ENCODE data around the gene NCS1. TPM values are rescaled to one million over a fixed set of nuclear protein-coding genes. Genes with fewer than 3 reads are reported as not detected.

NCS1 gene
- 10 to 100 TPM; 23.8 to 27.5 (median 24.1) TPM for total RNA-seq

DNA sequence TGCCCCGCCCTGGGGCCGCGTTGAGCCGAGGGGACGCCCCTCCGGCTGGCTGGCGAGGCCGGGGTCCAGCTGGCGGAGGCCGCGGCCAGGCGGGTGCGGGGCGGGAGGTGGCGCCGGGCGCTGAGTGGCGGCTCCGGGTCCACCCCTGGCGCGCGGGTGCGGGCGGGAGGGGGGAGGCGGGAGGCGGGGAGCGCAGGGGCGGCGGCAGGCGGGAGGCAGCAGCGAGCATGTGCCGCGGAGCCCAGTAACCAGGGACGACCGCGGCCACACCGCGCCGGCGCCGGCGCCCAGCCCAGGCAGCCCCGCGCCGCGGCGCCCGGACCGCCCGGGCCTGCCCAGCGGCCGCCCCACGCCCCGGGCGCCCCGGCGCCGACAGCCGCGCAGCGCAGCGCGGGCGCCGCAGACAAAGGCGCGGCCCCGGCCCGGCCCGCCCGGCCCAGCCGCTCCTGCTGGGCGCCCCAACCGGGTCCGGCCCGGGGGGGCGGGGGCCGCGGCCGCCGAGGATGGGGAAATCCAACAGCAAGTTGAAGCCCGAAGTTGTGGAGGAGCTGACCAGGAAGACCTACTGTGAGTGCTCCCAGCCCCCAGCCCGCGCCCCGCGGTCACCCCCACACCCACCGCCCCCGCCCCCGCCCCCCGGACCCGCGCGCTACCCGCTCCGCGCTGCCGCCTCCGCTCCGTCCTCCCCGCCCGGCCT, at the start of gene NCS1:
TSS of gene NCS1 (plus strand) at position 244 of the 697 bp plus-strand sequence. CDS start at position 504, 260 bp downstream.
- peak within 1 kb of the TSS; percentile 78 for H3K4me3 Mint-ChIP-seq
- peaks cover 2% of the 10 kb centered on the region for H3K4me1 Mint-ChIP-seq (ENCODE audit: low read depth)
- no peaks in the 10 kb centered on the region for H3K9me3 Mint-ChIP-seq
- no peaks in the 10 kb centered on the region for H3K36me3 Mint-ChIP-seq (ENCODE audit: insufficient read depth)
- H3K27me3 Mint-ChIP-seq (ENCODE audit: low read depth), result peaks cover 18% of the 10 kb centered on the region
- ATAC-seq, result peak; percentile 76
- DNase-seq, result peak; percentile 58

DNA sequence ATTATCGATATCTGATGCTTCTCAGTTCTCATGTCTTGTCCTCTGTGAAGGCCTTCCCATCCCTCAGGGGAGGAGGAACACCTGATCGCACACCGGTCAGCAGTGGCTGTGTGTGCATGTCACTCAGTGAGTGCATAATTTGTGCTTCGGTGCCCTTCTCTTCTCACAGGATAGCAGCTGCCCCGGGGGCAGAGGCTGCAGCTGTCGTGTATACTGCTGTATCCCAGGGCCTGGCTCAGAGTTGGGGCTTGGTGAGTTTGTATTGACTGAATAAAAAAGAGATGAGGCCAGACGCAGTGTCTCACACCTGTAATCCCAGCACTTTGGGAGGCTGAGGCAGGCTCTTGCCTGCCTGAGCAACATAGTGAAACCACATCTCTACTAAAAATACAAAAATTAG, 49.7 kb upstream of the NCS1 start:
- DNase-seq, result no peak
- H3K4me1 Mint-ChIP-seq (ENCODE audit: low read depth), result peaks cover 16% of the 10 kb centered on the region
- no peaks in the 10 kb centered on the region for H3K9me3 Mint-ChIP-seq
- H3K27me3 Mint-ChIP-seq (ENCODE audit: low read depth), result no peaks in the 10 kb centered on the region
- no peak overlapping the region for H3K4me3 Mint-ChIP-seq
- ATAC-seq, result no peak
- peaks cover 12% of the 10 kb centered on the region for H3K36me3 Mint-ChIP-seq (ENCODE audit: insufficient read depth)

DNA sequence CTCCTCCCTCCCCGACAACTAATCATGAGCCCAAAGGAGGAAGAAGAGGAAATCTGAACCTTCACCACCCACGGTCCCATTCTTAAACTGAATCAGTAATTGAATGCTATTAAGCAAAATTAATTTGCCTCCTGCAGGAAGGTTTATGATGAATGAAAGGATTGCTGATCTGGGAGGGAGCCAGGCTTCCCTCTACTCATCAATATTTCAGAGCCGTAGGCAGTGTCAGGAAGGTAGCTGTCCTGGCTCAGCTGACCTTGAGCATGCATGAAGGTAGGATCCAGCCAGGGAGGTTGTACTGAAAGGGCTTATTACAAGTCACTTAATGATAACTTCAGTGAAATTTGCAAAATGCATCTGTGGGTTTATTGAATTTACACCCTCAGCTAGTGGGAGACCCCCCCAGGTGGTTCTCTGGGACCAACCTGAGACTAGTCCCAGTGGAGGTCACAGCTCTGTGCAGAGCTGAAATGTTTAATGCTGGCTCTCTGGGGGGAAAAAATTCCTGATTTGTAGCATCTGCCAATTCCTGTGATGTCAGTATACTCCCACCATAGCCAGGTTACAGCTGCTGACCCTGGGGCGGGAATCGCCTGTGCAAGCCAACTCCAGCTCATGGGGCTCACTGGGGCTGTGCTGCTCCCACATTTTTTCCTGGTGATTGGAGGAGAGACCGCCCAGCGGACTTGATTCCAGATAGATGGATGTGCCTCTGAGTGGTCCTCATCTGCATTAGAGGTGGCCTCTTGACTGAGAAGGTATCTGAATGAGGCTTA, 47.9 kb upstream of the NCS1 start:
- DNase-seq (no peak), ATAC-seq (no peak)
- H3K27me3 Mint-ChIP-seq (ENCODE audit: low read depth), result no peaks in the 10 kb centered on the region
- H3K4me1 Mint-ChIP-seq (ENCODE audit: low read depth), result peaks cover 33% of the 10 kb centered on the region
- H3K9me3 Mint-ChIP-seq, result no peaks in the 10 kb centered on the region
- peaks cover 20% of the 10 kb centered on the region for H3K36me3 Mint-ChIP-seq (ENCODE audit: insufficient read depth)
- H3K4me3 Mint-ChIP-seq, result no peak overlapping the region

DNA sequence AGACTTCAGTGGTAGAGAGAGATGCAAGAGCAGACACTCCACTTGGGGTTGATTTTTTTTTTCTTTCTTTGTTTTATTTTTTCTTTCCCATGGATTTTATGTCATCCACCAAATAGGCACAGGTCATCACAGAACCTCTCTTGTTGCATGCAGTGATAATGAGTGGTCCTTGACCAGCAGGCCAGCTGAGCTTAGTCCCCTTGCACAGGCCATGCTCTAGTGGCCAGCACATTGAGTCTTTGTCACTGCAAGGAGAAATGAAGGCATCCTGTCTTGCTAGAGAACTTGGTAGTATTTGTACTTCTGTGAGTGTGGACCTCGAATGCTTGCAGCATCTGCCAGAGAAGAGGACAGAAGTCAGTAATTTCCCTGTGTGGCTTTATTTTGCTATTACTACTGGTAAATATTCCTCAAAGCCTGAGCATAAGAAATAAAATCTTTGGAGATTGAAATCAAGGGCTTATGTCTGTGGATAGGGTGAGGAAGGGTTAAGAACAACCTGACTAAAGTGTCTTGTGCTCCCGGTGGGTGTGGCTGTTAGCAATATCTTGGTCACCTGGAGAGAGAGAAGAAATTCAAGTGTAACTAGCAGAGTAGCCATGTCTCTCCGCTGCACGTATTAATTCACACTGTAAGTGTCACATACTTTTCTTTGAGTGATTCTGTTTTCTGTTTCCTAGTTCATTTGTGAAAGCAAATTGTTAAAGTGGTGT, 45.3 kb upstream of the NCS1 start:
- Mint-ChIP-seq H3K27me3 (ENCODE audit: low read depth) (no peaks in the 10 kb centered on the region), H3K9me3 (no peaks in the 10 kb centered on the region), H3K4me1 (ENCODE audit: low read depth) (peaks cover 52% of the 10 kb centered on the region), H3K4me3 (no peak overlapping the region), H3K36me3 (ENCODE audit: insufficient read depth) (peaks cover 30% of the 10 kb centered on the region)
- ATAC-seq (no peak), DNase-seq (no peak)

DNA sequence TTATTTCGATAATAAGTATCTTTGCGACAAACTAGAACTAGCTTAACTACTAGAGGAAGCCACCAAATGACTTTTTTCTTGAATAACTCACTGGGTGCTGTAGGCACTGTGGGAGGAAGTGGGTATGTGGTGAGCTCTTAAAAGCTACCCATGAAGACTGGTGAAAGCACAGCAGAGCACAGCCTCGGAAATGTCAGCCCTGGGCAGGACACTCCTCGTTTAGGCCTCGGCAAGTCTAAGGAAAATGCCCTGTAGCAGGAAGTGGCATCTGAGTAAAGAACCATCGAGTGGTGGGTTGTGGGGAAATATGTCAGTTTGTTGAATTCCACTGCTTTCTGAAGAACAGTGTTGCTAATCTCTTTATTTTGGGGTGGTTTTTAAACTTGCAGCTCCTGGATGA, 44.0 kb upstream of the NCS1 start:
- Mint-ChIP-seq H3K4me1 (ENCODE audit: low read depth) (peaks cover 62% of the 10 kb centered on the region), H3K9me3 (no peaks in the 10 kb centered on the region), H3K27me3 (ENCODE audit: low read depth) (no peaks in the 10 kb centered on the region), H3K4me3 (peak overlapping the region; percentile 83), H3K36me3 (ENCODE audit: insufficient read depth) (peaks cover 33% of the 10 kb centered on the region)
- ATAC-seq (peak; percentile 82), DNase-seq (peak; percentile 73)

DNA sequence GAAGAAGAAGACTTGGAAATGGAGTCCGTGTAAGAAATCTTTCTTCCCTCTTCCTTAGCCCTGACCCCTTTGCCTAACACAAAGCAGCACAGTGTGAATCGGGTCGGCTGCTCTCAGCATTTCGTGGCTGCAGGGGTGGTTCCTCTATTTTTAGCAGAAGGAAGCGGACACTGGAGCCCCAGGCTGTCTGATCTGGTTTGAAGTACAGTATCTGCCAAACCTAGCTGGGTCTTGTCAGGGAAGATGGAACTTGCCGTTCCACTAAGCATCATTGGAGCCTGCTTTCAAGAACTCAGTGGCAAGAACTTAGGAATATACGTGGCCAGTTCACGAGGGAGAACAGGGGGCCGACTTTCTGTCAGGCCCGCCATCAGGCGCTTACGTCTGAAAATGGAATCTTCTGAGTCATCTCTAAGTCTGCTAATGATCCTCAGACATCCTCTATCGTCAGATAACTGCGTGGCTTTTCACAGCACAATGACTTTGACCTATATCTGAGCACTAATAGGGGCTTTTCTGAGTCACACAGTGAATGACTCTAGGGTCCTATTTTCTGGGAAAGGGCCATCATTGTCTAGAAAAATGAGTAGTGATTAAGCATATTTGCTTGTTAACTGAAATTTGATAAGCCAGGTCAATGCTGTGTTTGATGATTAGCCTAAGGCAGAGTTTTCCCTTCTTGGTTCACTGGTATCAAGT, 43.3 kb upstream of the NCS1 start:
- DNase-seq (peak; percentile 55), ATAC-seq (peak; percentile 84 to 86)
- H3K9me3 Mint-ChIP-seq, result no peaks in the 10 kb centered on the region
- peaks cover 62% of the 10 kb centered on the region for H3K4me1 Mint-ChIP-seq (ENCODE audit: low read depth)
- peaks cover 33% of the 10 kb centered on the region for H3K36me3 Mint-ChIP-seq (ENCODE audit: insufficient read depth)
- peak overlapping the region; percentile 83 for H3K4me3 Mint-ChIP-seq
- H3K27me3 Mint-ChIP-seq (ENCODE audit: low read depth), result no peaks in the 10 kb centered on the region

DNA sequence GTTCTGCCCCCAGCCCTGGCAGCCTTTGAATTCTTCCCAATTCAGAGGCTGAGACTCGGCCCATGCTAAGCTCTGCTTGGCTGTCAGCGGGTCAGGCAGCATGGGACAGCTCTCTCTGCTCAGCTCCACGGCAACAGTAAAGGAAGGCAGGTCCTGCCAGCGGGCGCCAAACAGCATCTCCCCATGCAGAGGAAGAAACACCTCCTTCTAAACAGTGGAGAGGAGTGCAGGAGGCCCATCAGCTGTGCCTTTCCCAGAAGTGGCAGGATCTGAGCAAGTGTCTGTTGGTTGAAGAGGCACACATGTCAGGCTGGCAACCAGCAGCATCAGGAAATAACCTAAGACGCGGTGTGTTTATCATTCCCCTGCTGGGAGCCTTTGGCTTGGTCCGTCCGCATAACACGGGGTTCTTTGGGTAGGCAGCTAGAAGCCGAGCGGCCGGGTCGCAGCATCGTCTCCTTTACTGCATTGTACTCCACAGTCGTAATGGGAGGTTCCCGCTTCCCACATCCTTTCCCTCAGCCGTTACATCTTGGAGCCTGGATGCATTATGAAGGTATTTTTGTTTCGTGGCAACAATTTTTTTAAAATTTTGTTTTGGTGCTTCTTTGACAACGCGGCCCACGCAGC, 42.7 kb upstream of the NCS1 start:
- ATAC-seq (no peak), DNase-seq (peak; percentile 35)
- H3K4me3 Mint-ChIP-seq, result peak overlapping the region; percentile 83
- peaks cover 62% of the 10 kb centered on the region for H3K4me1 Mint-ChIP-seq (ENCODE audit: low read depth)
- H3K36me3 Mint-ChIP-seq (ENCODE audit: insufficient read depth), result peaks cover 33% of the 10 kb centered on the region
- H3K27me3 Mint-ChIP-seq (ENCODE audit: low read depth), result no peaks in the 10 kb centered on the region
- no peaks in the 10 kb centered on the region for H3K9me3 Mint-ChIP-seq

DNA sequence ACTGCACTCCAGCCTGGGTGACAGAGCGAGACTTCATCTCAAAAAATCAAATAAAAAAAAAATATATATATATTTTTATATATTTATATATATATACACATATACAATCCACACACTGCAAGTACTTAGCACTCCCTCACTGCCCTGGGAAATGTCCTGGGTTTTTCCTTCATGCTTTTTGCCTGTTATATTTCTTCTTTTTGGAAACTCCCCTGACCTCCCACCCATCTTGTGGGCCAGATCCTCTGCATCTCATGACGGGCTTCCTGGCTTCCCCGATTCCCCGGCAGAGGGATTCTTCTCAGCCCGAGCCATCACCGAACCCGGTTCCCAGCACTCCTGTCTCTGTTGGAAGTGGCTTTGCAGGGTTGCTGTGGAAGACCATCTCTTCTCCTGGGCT, 39.5 kb upstream of the NCS1 start:
- H3K27me3 Mint-ChIP-seq (ENCODE audit: low read depth), result no peaks in the 10 kb centered on the region
- DNase-seq, result no peak
- no peak for ATAC-seq
- H3K36me3 Mint-ChIP-seq (ENCODE audit: insufficient read depth), result peaks cover 42% of the 10 kb centered on the region
- H3K9me3 Mint-ChIP-seq, result no peaks in the 10 kb centered on the region
- H3K4me3 Mint-ChIP-seq, result no peak overlapping the region
- peaks cover 58% of the 10 kb centered on the region for H3K4me1 Mint-ChIP-seq (ENCODE audit: low read depth)

DNA sequence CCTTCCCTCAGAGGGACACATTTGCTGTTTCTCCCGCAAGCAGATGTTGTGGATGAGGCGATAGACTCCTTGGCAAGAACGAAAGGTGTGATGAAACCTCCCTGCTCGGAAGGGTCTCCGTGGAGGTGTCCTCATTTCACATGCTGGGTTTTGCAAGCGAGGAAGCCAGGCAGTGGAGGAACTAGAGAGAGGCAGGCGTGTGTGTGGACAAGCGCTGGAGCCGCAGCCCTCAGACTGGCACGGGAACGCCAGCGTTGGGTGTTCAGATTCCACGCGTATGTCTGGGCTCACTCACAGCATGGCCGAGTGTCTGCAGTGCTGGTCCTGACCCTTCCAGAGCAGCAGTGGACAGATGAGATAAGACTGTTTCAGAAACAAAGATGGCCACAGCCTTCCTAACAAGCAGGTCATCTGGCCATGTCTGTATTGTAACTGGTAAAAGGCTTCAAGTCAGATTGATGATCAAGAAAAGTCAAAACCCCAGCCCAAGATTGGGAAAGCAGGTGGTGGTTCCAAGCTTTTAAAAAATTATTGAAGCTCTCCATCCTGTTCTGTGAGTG, 35.0 kb upstream of the NCS1 start:
- Mint-ChIP-seq H3K27me3 (ENCODE audit: low read depth) (no peaks in the 10 kb centered on the region), H3K36me3 (ENCODE audit: insufficient read depth) (peaks cover 20% of the 10 kb centered on the region), H3K9me3 (no peaks in the 10 kb centered on the region), H3K4me1 (ENCODE audit: low read depth) (peaks cover 44% of the 10 kb centered on the region), H3K4me3 (no peak overlapping the region)
- DNase-seq (no peak), ATAC-seq (no peak)

DNA sequence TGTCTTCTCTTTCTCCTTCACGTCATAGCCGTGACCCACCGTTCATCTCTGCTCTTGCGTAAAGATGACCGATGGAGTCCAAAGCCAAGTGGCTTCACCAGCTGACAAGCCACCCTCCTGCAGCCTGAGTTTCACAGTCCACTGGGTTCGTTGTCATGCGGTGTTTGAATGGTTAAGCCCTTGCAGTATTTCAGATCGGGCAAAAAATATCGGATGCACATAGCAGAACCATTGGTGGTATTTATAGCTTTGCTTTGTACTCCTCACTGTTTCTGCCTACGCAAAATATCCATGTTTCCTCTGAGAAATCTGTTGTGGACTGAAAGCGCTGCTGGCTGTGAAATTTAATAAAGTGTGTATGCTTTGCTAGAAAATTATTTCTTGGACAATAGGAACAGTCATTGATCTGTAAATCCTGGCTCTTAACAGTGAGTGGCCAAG, 34.5 kb upstream of the NCS1 start:
- Mint-ChIP-seq H3K9me3 (no peaks in the 10 kb centered on the region), H3K4me1 (ENCODE audit: low read depth) (peaks cover 43% of the 10 kb centered on the region), H3K36me3 (ENCODE audit: insufficient read depth) (peaks cover 20% of the 10 kb centered on the region), H3K27me3 (ENCODE audit: low read depth) (no peaks in the 10 kb centered on the region), H3K4me3 (no peak overlapping the region)
- DNase-seq, result no peak
- ATAC-seq, result no peak

DNA sequence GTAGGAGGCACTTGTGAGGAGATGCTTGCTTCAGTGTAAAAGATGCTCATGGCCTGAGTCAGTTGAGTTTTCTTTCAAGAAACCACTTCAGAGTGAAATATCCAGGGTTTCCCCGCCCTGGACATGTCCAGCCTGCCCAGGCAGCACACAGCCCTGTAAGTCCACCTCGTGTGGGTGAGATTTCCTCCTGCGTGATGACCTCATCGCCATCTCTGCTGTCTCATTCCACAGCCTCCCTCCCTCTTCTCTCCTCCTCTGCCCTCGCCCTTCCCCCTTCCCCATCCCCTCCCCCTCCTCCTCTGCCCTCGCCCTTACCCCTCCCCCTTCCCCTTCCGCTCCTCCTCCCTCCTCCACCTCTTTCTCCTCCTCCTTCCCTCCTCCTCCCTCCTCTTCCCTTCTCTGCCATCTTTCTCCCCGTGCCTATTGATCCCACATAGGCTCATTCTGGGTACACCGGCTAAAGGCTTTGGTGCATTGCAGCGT, 34.0 kb upstream of the NCS1 start:
- ATAC-seq, result no peak
- H3K9me3 Mint-ChIP-seq, result no peaks in the 10 kb centered on the region
- no peak for DNase-seq

DNA sequence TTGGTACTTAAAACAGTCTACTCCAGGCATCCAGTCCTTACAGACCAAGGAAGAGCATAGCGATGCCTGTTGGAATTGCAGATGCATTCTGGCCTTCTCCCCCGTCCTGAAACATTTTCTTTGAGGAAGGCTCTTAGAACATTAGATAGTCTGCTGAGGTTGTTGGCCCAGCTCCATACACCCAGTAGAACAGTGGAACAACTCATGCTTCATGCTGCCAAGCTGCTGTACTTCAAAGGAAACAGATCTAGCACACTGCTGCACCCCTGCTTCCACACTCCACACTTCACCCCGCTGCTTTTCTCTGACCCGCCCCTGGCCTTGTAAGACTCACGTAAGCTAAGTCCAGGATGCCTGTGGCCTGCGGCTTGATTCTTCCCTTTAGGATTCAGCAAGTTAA, 33.4 kb upstream of the NCS1 start:
- H3K4me3 Mint-ChIP-seq, result no peak overlapping the region
- peaks cover 14% of the 10 kb centered on the region for H3K36me3 Mint-ChIP-seq (ENCODE audit: insufficient read depth)
- H3K9me3 Mint-ChIP-seq, result no peaks in the 10 kb centered on the region
- no peak for DNase-seq
- H3K4me1 Mint-ChIP-seq (ENCODE audit: low read depth), result peaks cover 40% of the 10 kb centered on the region
- ATAC-seq, result peak in 1 of 2 donors; percentile 40
- H3K27me3 Mint-ChIP-seq (ENCODE audit: low read depth), result peaks cover 2% of the 10 kb centered on the region

More for the DNA sequence above, 34.0 kb upstream of the NCS1 start:
- Mint-ChIP-seq H3K4me1 (ENCODE audit: low read depth) (peaks cover 38% of the 10 kb centered on the region), H3K4me3 (no peak overlapping the region), H3K36me3 (ENCODE audit: insufficient read depth) (peaks cover 15% of the 10 kb centered on the region), H3K27me3 (ENCODE audit: low read depth) (no peaks in the 10 kb centered on the region)

DNA sequence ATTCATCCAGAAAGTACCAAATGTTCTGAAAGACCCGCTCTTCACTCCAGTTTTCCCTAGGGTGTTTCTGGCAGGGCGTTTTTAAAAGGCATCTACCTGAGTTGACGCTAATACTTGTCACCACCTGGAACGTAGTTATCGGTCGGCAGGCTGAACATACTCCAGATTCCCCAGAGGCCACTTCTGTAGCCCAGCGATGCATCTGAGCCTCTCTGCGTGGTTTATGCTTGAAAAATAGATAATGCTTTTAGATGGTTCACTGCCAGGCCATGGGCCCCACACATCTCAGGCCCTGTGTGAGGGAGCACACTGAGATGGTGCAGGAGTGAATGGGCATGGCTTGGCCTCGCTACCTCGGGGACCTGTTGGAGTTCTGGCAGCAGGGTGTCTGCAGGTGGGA, 33.0 kb upstream of the NCS1 start:
- ATAC-seq (no peak), DNase-seq (no peak)
- H3K4me1 Mint-ChIP-seq (ENCODE audit: low read depth), result peaks cover 44% of the 10 kb centered on the region
- peaks cover 14% of the 10 kb centered on the region for H3K36me3 Mint-ChIP-seq (ENCODE audit: insufficient read depth)
- peaks cover 6% of the 10 kb centered on the region for H3K27me3 Mint-ChIP-seq (ENCODE audit: low read depth)
- no peaks in the 10 kb centered on the region for H3K9me3 Mint-ChIP-seq
- no peak overlapping the region for H3K4me3 Mint-ChIP-seq
